ENCODE measurements around the gene IMP4. TPM values are rescaled to one million over a fixed set of nuclear protein-coding genes. Genes with fewer than 3 reads are reported as not detected.

Gene IMP4
- total RNA-seq, 2 donors from 2014 or later, result 77.4 to 95.4 TPM

- ATAC-seq (replicated peaks in 1 of 2) (peak; percentile 32 to 33), DNase-seq (peak; percentile 48 to 52)
- H3K27me3 Mint-ChIP-seq (ENCODE audit: low read depth), result no peaks in the 10 kb centered on the region
- H3K27ac Mint-ChIP-seq, result peak overlapping the region; percentile 92
- peaks cover 4 to 20% of the 10 kb centered on the region in 2 donors for H3K36me3 Mint-ChIP-seq (ENCODE audit: insufficient read depth in 2 of 2)
- peaks cover 48% of the 10 kb centered on the region for H3K4me1 Mint-ChIP-seq (ENCODE audit: low read depth)
- H3K9me3 Mint-ChIP-seq, result no peaks in the 10 kb centered on the region
- H3K4me3 Mint-ChIP-seq, result peak overlapping the region; percentile 83 to 88
Observed at GRCh38 chr2:130370490-130370889, 27.8 kb downstream of the IMP4 start.

GRCh38 chr2:130371723-130372054 lies 29.0 kb downstream of the IMP4 start:
- ATAC-seq (replicated peaks in 1 of 2), result peak; percentile 21 to 40
- H3K27me3 Mint-ChIP-seq (ENCODE audit: low read depth), result no peaks in the 10 kb centered on the region
- H3K4me3 Mint-ChIP-seq, result peak overlapping the region; percentile 83 to 88
- H3K4me1 Mint-ChIP-seq (ENCODE audit: low read depth), result peaks cover 60% of the 10 kb centered on the region
- DNase-seq, result no peak
- H3K36me3 Mint-ChIP-seq (ENCODE audit: insufficient read depth in 2 of 2), result peaks cover 10 to 28% of the 10 kb centered on the region in 2 donors
- no peaks in the 10 kb centered on the region for H3K9me3 Mint-ChIP-seq
- peak overlapping the region; percentile 92 for H3K27ac Mint-ChIP-seq

DNA sequence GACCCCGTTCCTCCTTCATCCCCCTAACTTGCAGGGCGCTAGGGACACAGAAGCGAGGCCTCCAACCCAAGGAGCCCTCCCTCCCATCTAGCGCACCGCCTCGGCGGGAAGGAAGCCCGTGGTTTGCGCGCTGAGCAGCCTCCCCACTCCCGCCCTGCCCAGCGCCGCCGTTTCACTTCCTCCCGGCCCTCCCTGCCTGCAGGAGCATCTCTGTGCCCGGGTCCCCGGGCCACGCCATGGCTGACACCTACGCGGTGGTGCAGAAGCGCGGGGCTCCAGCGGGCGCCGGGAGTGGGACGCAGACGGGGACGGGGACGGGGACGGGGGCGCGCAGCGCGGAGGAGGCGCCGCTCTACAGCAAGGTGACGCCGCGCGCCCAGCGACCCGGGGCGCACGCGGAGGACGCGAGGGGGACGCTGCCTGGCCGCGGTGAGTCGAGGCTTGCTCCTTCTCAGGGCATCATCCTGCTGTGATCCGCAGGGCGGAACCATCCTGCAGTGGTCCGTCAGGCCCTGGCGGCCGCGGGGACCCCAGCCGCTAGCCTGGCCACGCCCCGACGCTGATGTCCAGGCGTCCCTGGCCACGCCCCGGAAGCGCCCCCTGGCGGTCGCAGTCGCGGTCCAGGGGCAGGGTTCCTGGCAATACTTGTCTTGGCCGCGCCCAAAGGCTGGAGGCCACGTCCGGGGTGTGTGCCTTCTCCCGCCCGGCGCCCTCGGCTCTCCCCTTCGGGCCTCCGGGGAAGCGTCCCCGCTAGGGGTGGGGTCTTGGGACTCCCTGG lies 29.5 kb downstream of the IMP4 start:
- DNase-seq (peak; percentile 84 to 92), ATAC-seq (replicated peaks in 1 of 2) (peak; percentile 81 to 85)
- Mint-ChIP-seq H3K4me1 (ENCODE audit: low read depth) (peaks cover 66% of the 10 kb centered on the region), H3K27me3 (ENCODE audit: low read depth) (no peaks in the 10 kb centered on the region), H3K4me3 (peak overlapping the region; percentile 83 to 88), H3K36me3 (ENCODE audit: insufficient read depth in 2 of 2) (peaks cover 12 to 28% of the 10 kb centered on the region in 2 donors), H3K9me3 (no peaks in the 10 kb centered on the region), H3K27ac (peak overlapping the region; percentile 92)

DNA sequence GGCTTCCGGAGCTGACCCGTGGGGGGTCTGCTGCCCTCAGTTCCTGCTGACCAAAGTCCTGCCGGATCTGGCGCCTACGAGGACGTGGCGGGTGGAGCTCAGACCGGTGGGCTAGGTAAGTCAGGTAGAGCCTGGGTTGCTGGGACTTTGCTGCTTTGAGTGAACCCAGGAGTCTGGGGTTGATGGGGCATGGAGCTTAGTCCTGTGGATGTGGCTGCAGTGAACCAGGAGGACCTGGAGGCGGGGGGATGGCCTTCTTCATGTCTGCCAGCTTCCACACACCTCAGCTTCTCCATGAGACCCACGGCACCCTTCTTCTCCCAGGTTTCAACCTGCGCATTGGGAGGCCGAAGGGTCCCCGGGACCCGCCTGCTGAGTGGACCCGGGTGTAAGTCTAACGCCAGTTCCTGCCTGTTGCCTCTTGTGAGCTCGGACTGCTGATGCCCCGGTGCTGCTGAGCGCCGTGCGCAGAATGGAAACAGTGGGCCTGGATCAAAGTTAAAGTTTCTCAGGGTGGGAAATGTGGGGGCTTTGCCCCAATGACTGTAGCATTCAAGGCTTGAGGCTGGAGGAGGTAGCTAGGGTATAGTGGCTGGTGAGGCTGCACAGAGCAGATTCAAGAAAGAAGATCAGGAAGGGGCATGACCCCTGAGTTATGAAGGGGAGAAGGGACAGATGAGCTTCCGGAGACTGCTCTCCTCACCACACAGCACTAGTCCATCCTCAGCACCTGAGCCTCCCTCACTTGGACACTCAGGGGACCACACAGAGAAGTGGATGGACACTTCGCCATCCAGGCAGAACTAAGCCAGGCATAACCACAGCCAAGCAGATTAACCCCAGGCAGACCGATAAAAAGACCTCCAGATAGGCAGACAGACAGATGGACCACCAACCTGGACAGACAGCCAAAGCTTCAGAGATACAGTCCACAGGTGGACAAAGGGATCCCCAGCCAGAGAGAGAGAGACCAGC lies 30.4 kb downstream of the IMP4 start:
- Mint-ChIP-seq H3K27ac (peak overlapping the region; percentile 68), H3K4me3 (peak overlapping the region; percentile 83 to 88), H3K36me3 (ENCODE audit: insufficient read depth in 2 of 2) (peaks cover 12 to 28% of the 10 kb centered on the region in 2 donors), H3K9me3 (no peaks in the 10 kb centered on the region), H3K4me1 (ENCODE audit: low read depth) (peaks cover 73% of the 10 kb centered on the region), H3K27me3 (ENCODE audit: low read depth) (no peaks in the 10 kb centered on the region)
- DNase-seq, result no peak
- no peak for ATAC-seq (replicated peaks in 1 of 2)

DNA sequence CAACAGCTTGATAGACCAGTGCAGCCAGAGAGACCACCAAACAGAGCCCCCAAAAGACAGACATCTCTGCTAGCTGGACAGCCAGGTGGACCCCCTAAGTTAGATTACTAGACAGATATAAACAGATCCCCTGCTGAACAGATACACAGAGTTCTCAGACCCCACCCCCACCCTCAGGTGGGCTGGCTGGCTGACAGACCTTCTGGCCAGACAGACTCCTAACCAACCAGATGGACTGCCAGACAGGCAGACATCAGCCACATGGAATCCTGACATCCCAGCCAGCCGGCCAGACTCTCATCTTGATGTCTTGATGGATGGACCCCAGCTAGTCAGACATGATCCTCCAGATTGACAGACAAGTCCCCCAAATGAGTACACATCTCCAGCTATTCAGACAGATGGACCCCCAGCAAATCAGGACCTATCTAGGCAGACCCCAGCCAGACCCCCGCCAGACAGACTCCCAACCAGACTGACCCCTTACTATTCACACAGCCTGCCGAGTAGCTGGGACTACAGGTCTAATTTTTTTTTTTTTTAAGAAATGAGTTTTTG lies 31.2 kb downstream of the IMP4 start:
- Mint-ChIP-seq H3K9me3 (no peaks in the 10 kb centered on the region), H3K4me1 (ENCODE audit: low read depth) (peaks cover 76% of the 10 kb centered on the region), H3K27me3 (ENCODE audit: low read depth) (no peaks in the 10 kb centered on the region), H3K4me3 (peak overlapping the region; percentile 83 to 88), H3K27ac (peak overlapping the region; percentile 68), H3K36me3 (ENCODE audit: insufficient read depth in 2 of 2) (peaks cover 12 to 28% of the 10 kb centered on the region in 2 donors)
- no peak for DNase-seq
- ATAC-seq (replicated peaks in 1 of 2), result no peak

DNA sequence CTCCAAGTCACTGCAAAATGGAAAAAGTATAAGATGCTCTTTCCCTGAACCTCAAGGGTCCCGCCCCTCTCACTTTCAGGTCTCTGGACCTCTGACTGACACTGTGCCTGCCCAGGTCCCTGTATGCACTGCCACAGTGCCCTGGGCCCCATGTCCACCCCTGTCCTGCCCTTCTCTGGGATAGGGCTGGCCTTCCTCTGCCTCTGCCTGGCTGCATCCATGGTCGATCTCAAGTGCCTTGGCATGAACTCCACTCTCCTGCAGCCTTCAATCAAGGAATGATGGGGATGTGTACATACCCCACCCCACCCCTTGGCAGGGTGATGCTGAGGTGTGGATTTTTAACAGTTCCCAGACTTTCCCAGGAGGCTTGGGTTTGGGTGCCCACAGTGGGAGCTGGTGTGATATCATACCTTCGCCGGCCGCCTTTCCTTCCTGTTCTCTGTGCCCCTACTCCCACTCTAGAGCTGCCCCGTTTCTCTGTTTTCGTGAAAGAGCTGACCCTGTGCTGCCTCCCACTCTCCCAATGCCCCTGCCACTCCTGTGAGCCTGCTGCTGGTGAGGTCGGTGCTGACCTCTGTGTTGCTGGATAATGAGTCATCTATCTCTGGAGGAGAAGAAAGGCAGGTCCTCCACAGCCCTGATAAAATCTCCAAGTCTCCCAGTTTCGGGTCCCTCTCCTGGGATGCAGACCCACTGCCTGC lies 32.0 kb downstream of the IMP4 start:
- no peak for ATAC-seq (replicated peaks in 1 of 2)
- H3K4me1 Mint-ChIP-seq (ENCODE audit: low read depth), result peaks cover 83% of the 10 kb centered on the region
- peak overlapping the region; percentile 4 to 25 for H3K4me3 Mint-ChIP-seq
- H3K27me3 Mint-ChIP-seq (ENCODE audit: low read depth), result no peaks in the 10 kb centered on the region
- no peak for DNase-seq
- no peaks in the 10 kb centered on the region for H3K9me3 Mint-ChIP-seq
- peaks cover 14 to 28% of the 10 kb centered on the region in 2 donors for H3K36me3 Mint-ChIP-seq (ENCODE audit: insufficient read depth in 2 of 2)
- peak overlapping the region; percentile 36 for H3K27ac Mint-ChIP-seq

- peak overlapping the region; percentile 59 for H3K27ac Mint-ChIP-seq
- H3K27me3 Mint-ChIP-seq (ENCODE audit: low read depth), result no peaks in the 10 kb centered on the region
- H3K36me3 Mint-ChIP-seq (ENCODE audit: insufficient read depth in 2 of 2), result peaks cover 14 to 25% of the 10 kb centered on the region in 2 donors
- ATAC-seq (replicated peaks in 1 of 2) (no peak), DNase-seq (no peak)
- H3K4me1 Mint-ChIP-seq (ENCODE audit: low read depth), result peaks cover 82% of the 10 kb centered on the region
- no peaks in the 10 kb centered on the region for H3K9me3 Mint-ChIP-seq
- H3K4me3 Mint-ChIP-seq, result peak overlapping the region; percentile 17 to 62
Observed at GRCh38 chr2:130375291-130376266, 32.9 kb downstream of the IMP4 start.

DNA sequence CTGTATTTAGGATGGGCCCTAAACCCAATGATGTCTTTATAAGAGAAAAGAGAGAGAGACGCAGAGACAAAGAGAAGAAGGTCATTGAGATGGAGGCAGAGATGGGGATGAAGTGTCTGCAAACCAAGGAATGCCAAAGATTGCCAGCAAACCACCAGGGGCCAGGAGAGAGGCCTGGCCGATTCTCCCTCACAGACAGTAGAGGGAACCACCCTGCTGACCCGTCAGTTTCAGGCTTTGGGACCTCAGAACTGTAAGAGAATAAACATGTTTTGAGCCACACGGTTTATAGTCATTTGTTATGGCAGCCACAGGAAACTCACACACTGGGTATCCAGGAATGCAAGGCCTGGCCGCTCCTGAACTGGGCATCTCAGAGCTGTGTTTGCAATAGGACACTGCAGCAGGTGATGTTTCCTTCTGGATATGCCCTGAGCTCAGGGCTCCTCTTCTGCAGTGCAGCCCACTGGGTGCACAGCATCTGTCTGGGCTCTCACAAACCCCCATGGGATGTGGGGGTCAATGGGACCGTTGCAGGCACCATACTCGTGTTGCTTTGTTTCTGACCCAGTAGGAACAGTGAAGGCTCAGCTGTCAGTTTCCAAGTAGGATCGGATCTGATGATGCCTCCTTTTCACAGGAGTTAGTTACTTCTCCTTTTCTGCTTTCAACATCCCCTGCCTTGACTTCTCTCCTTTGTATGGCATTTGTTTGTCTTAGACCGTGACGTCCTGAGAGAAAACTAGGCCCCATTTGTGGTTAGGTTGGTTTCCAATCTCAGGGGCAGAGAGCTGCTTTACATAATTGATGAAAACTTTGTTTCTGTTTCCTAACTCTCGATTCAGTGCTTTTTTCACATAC lies 34.0 kb downstream of the IMP4 start:
- Mint-ChIP-seq H3K9me3 (no peaks in the 10 kb centered on the region), H3K4me1 (ENCODE audit: low read depth) (peaks cover 72% of the 10 kb centered on the region), H3K27me3 (ENCODE audit: low read depth) (no peaks in the 10 kb centered on the region), H3K27ac (peak overlapping the region; percentile 62), H3K4me3 (peak overlapping the region; percentile 44 to 67), H3K36me3 (ENCODE audit: insufficient read depth in 2 of 2) (peaks cover 15 to 19% of the 10 kb centered on the region in 2 donors)
- DNase-seq (no peak), ATAC-seq (replicated peaks in 1 of 2) (no peak)

GRCh38 chr2:130377491-130377890 lies 34.8 kb downstream of the IMP4 start:
- Mint-ChIP-seq H3K27ac (no peak overlapping the region), H3K4me3 (peak overlapping the region; percentile 7 to 23), H3K9me3 (no peaks in the 10 kb centered on the region), H3K36me3 (ENCODE audit: insufficient read depth in 2 of 2) (peaks cover 13 to 19% of the 10 kb centered on the region in 2 donors), H3K4me1 (ENCODE audit: low read depth) (peaks cover 70% of the 10 kb centered on the region), H3K27me3 (ENCODE audit: low read depth) (no peaks in the 10 kb centered on the region)
- DNase-seq (no peak), ATAC-seq (replicated peaks in 1 of 2) (no peak)

DNA sequence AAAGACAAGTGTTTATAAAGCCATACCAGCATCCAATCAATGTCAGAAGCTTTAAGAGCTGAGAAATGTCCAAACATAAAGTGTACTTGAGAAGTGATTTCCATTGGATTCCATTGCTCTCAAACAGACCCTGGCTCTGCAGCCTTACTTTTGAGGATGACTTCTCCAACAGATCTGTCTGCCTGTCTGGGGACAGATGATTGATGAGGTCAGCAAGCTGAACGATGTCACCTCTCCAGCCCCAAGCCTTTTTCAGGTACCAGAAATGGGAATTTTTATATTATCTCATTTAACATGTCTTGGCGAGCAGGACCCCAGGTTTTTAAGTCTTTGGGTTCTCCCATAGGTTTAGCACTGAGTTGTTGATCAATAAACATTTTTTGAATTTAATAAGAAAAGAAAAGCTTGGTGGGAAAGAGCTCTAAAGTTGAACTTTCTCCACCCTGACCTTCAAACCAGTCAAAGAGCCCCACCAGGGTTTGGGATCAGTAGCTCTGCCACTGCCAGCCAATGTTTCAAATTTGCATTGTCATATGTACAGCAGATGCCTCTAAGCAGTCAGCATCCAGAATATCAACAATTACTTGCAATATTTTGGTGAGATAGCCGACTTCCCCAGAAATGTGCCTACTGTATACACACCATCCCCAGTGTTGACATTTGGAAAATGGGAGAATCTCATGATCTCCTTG lies 35.7 kb downstream of the IMP4 start:
- DNase-seq, result no peak
- no peak for ATAC-seq (replicated peaks in 1 of 2)
- Mint-ChIP-seq H3K4me3 (no peak overlapping the region), H3K4me1 (ENCODE audit: low read depth) (peaks cover 64% of the 10 kb centered on the region), H3K36me3 (ENCODE audit: insufficient read depth in 2 of 2) (peaks cover 13 to 16% of the 10 kb centered on the region in 2 donors), H3K27ac (no peak overlapping the region), H3K9me3 (no peaks in the 10 kb centered on the region), H3K27me3 (ENCODE audit: low read depth) (no peaks in the 10 kb centered on the region)

- no peak overlapping the region for H3K27ac Mint-ChIP-seq
- H3K4me3 Mint-ChIP-seq, result no peak overlapping the region
- DNase-seq (no peak), ATAC-seq (replicated peaks in 1 of 2) (no peak)
- no peaks in the 10 kb centered on the region for H3K27me3 Mint-ChIP-seq (ENCODE audit: low read depth)
- H3K4me1 Mint-ChIP-seq (ENCODE audit: low read depth), result peaks cover 59% of the 10 kb centered on the region
- H3K9me3 Mint-ChIP-seq, result no peaks in the 10 kb centered on the region
- H3K36me3 Mint-ChIP-seq (ENCODE audit: insufficient read depth in 2 of 2), result peaks cover 13% of the 10 kb centered on the region in 2 donors
Observed at GRCh38 chr2:130378898-130379214, 36.2 kb downstream of the IMP4 start.

Data from activated T-cell treated with anti-CD3 and anti-CD28 coated beads, Interleukin-2, amount 50 U/mL, for 72 hours (primary cell).